BLaER1 (cell line): ENCODE results near the gene TMPRSS9.
A peak's percentile ranks its signal among the peaks of the same experiment; 100 is the strongest.

Source experiments
- H3K27ac ChIP-seq: shearing (Covaris generic); formaldehyde crosslinking; 2 replicates; pipeline ENCODE4 v1.8.1; 2022
- H3K27me3 ChIP-seq: shearing (Covaris generic); formaldehyde crosslinking; 2 replicates; pipeline ENCODE4 v1.8.1; 2022
- H3K36me3 ChIP-seq: shearing (Covaris generic); formaldehyde crosslinking; 2 replicates; pipeline ENCODE4 v1.8.1; 2022
- H3K4me1 ChIP-seq: shearing (Covaris generic); formaldehyde crosslinking; 2 replicates; pipeline ENCODE4 v1.8.1; 2022
- H3K4me2 ChIP-seq: shearing (Covaris generic); formaldehyde crosslinking; 2 replicates; pipeline ENCODE4 v1.8.1; 2022
- H3K4me3 ChIP-seq: shearing (Covaris generic); formaldehyde crosslinking; 2 replicates; pipeline ENCODE4 v1.8.1; 2022
- H3K9ac ChIP-seq: shearing (Covaris generic); formaldehyde crosslinking; 2 replicates; pipeline ENCODE4 v1.8.1; 2022
- H3K9me3 ChIP-seq: shearing (Covaris generic); formaldehyde crosslinking; 2 replicates; pipeline ENCODE4 v1.8.1; 2022
- H4K20me1 ChIP-seq: shearing (Covaris generic); formaldehyde crosslinking; 2 replicates; pipeline ENCODE4 v1.8.1; 2022
- Cebpa-rat ChIP-seq: shearing (Covaris generic); IDR thresholded peaks from 2 replicates; pipeline ENCODE4 v1.8.1; 2022

Gene TMPRSS9

GRCh38 chr19:2359992-2360685, at the start of gene TMPRSS9:
TSS of gene TMPRSS9 (plus strand) at chr19:2360265. CDS start at chr19:2389786, 29,521 bp downstream.
- H3K36me3 ChIP-seq: peaks cover 5% of the 10 kb centered on the region; the same call in 1 of the 2 replicates
- H3K4me2 ChIP-seq: no peak within 1 kb of the TSS
- no peak within 1 kb of the TSS for H3K9ac ChIP-seq
- TF ChIP-seq Cebpa-rat: no peak
- no peaks in the 10 kb centered on the region for H3K9me3 ChIP-seq
- peaks cover 32% of the 10 kb centered on the region for H3K4me1 ChIP-seq
- peaks cover 39% of the 10 kb centered on the region for H3K27me3 ChIP-seq
- H3K4me3 ChIP-seq: no peak within 1 kb of the TSS
- H4K20me1 ChIP-seq: peaks cover 14% of the 10 kb centered on the region
- H3K27ac ChIP-seq: no peak within 1 kb of the TSS

- no peak overlapping the region for H3K9ac ChIP-seq
- H3K4me1 ChIP-seq: peaks cover 73% of the 10 kb centered on the region
- H3K9me3 ChIP-seq: peaks cover 11% of the 10 kb centered on the region
- no peak overlapping the region for H3K4me2 ChIP-seq
- no peak overlapping the region for H3K27ac ChIP-seq
- no peaks in the 10 kb centered on the region for H3K36me3 ChIP-seq
- TF ChIP-seq Cebpa-rat: no peak
- no peak overlapping the region for H3K4me3 ChIP-seq
- peaks cover 43% of the 10 kb centered on the region for H3K27me3 ChIP-seq
- H4K20me1 ChIP-seq: peaks cover 17% of the 10 kb centered on the region
Measured at GRCh38 chr19:2311093-2311492, 49.0 kb upstream of the TMPRSS9 start.

- no peaks in the 10 kb centered on the region for H4K20me1 ChIP-seq
- H3K9ac ChIP-seq: no peak overlapping the region
- H3K4me2 ChIP-seq: peak overlapping the region; percentile 40
- peaks cover 11% of the 10 kb centered on the region for H3K9me3 ChIP-seq
- peaks cover 76% of the 10 kb centered on the region for H3K4me1 ChIP-seq
- H3K27me3 ChIP-seq: peaks cover 25% of the 10 kb centered on the region
- TF ChIP-seq Cebpa-rat: no peak
- no peak overlapping the region for H3K27ac ChIP-seq
- no peaks in the 10 kb centered on the region for H3K36me3 ChIP-seq
- no peak overlapping the region for H3K4me3 ChIP-seq
Measured at GRCh38 chr19:2312820-2313501, 47.1 kb upstream of the TMPRSS9 start.

- peak overlapping the region; percentile 77 for H3K27ac ChIP-seq
- no peaks in the 10 kb centered on the region for H4K20me1 ChIP-seq
- H3K27me3 ChIP-seq: 0 out of 2 replicates have a peak, but pooled peaks cover 2% of the 10 kb centered on the region
- no peak overlapping the region for H3K9ac ChIP-seq
- peak overlapping the region; percentile 76 for H3K4me2 ChIP-seq
- H3K9me3 ChIP-seq: peaks cover 11% of the 10 kb centered on the region
- H3K4me3 ChIP-seq: no peak overlapping the region
- peaks cover 77% of the 10 kb centered on the region for H3K4me1 ChIP-seq
- TF ChIP-seq Cebpa-rat: no peak
- no peaks in the 10 kb centered on the region for H3K36me3 ChIP-seq
Measured at GRCh38 chr19:2315121-2315817, 44.8 kb upstream of the TMPRSS9 start.

GRCh38 chr19:2315818-2316353, 44.2 kb upstream of the TMPRSS9 start:
- TF ChIP-seq Cebpa-rat: no peak
- no peaks in the 10 kb centered on the region for H3K27me3 ChIP-seq
- peak overlapping the region; percentile 76 for H3K4me2 ChIP-seq
- peaks cover 3% of the 10 kb centered on the region for H3K36me3 ChIP-seq
- H3K9me3 ChIP-seq: peaks cover 11% of the 10 kb centered on the region
- H4K20me1 ChIP-seq: peaks cover 3% of the 10 kb centered on the region
- peaks cover 76% of the 10 kb centered on the region for H3K4me1 ChIP-seq
- H3K27ac ChIP-seq: peak overlapping the region; percentile 77
- H3K4me3 ChIP-seq: 0 out of 2 replicates have a peak overlapping the region, but pooled peaks have one; percentile 32
- H3K9ac ChIP-seq: peak overlapping the region; percentile 67

GRCh38 chr19:2317300-2317699, 42.8 kb upstream of the TMPRSS9 start:
- Histone ChIP-seq H3K36me3 (peaks cover 16% of the 10 kb centered on the region), H3K27ac (peak overlapping the region; percentile 66), H3K9ac (peak overlapping the region; percentile 57; the same call in 1 of the 2 replicates), H4K20me1 (peaks cover 17% of the 10 kb centered on the region), H3K27me3 (no peaks in the 10 kb centered on the region), H3K9me3 (peaks cover 11% of the 10 kb centered on the region), H3K4me2 (peak overlapping the region; percentile 76), H3K4me3 (no peak overlapping the region), H3K4me1 (peaks cover 80% of the 10 kb centered on the region)
- no peak for TF ChIP-seq Cebpa-rat

GRCh38 chr19:2317756-2318155, 42.3 kb upstream of the TMPRSS9 start:
- H4K20me1 ChIP-seq: peaks cover 21% of the 10 kb centered on the region
- no peak for TF ChIP-seq Cebpa-rat
- no peaks in the 10 kb centered on the region for H3K27me3 ChIP-seq
- H3K9ac ChIP-seq: peak overlapping the region; percentile 57
- H3K4me1 ChIP-seq: peaks cover 80% of the 10 kb centered on the region
- H3K36me3 ChIP-seq: peaks cover 20% of the 10 kb centered on the region
- peaks cover 11% of the 10 kb centered on the region for H3K9me3 ChIP-seq
- H3K4me3 ChIP-seq: no peak overlapping the region
- H3K27ac ChIP-seq: peak overlapping the region; percentile 66
- H3K4me2 ChIP-seq: peak overlapping the region; percentile 76

- H3K36me3 ChIP-seq: peaks cover 31% of the 10 kb centered on the region
- peaks cover 84% of the 10 kb centered on the region for H3K4me1 ChIP-seq
- H3K4me3 ChIP-seq: no peak overlapping the region
- peaks cover 11% of the 10 kb centered on the region for H3K9me3 ChIP-seq
- peak overlapping the region; percentile 66; the same call in 1 of the 2 replicates for H3K27ac ChIP-seq
- H3K9ac ChIP-seq: no peak overlapping the region; the same call in 1 of the 2 replicates
- TF ChIP-seq Cebpa-rat: no peak
- H4K20me1 ChIP-seq: peaks cover 32% of the 10 kb centered on the region
- peak overlapping the region; percentile 76 for H3K4me2 ChIP-seq
- no peaks in the 10 kb centered on the region for H3K27me3 ChIP-seq
Measured at GRCh38 chr19:2318923-2319322, 41.1 kb upstream of the TMPRSS9 start.

GRCh38 chr19:2319551-2319950, 40.5 kb upstream of the TMPRSS9 start:
- peak overlapping the region; percentile 76 for H3K4me2 ChIP-seq
- H3K36me3 ChIP-seq: peaks cover 31% of the 10 kb centered on the region
- TF ChIP-seq Cebpa-rat: no peak
- no peak overlapping the region for H3K9ac ChIP-seq
- no peak overlapping the region for H3K4me3 ChIP-seq
- no peaks in the 10 kb centered on the region for H3K27me3 ChIP-seq
- peaks cover 38% of the 10 kb centered on the region for H4K20me1 ChIP-seq
- H3K4me1 ChIP-seq: peaks cover 91% of the 10 kb centered on the region
- peaks cover 9% of the 10 kb centered on the region for H3K9me3 ChIP-seq
- H3K27ac ChIP-seq: peak overlapping the region; percentile 46; the same call in 1 of the 2 replicates
